Measurements from ENCODE around the gene PDE2A.

Gene PDE2A

DNA sequence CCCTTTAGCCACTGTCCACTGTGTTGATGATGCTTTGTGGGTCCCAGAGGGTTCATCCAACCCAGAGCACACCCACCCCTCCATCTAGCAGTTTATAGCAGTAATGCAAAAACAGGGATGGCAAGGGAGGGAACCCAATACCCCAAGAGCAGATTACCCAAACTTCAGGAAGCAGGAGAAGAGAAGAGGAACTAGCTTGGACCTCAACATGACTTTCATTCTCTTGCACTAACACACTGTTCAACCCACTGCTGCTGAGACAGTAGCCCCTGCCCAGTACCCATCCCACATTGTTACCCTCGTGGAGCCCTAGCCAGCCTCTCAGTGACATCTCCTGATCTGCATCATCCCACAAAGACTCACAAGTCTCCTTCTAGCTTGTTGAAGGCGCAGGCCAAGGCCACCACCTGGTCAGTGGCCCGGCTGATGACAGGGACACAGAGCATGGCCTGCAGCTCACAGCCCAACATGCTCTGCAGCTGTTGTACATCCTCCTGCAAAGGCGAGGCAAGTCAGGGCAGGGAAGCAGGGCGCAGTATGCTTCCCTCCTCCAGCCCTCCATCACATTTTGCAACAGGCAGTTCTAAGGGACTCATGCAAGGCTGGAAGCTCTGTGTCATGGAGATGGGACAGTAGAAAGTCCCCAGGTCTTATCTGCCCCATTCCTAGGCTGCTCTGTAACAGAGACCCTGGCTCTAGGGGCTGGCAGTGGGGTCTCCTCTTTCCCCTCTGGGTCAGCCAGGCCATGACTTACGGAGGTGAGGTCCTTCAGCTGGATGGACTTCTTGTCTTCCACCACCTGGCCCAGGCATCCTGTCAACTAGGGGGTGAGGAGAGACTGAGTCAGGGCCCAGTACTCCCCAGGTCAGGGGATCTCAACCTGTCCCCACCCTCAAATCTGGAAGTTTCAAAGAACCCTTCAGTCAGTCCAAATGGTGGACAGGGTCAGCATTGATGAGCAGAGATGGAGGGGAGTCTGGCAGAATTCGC is 85.5 kb downstream of the PDE2A start:
- no peak for DNase-seq (ENCODE audit: low read depth)

DNA sequence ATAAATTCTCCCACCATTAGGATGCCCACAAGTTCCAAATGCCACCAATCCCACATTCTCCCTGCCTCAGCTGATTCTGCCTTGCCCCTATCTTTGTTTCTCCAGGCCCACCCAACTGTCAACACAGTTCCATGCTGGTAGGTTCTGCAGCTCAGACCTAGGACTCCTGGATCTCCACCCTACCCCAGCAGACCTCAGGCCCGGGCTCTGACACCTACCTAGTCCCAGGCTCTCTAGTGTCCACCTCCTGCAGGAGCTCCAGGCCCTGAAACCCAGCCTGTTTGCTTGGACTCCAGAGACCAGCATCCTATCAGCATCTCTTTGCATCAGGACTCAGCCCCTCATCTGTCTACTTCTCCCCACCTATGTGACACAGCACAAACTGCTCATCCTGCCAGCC is 86.5 kb downstream of the PDE2A start:
- DNase-seq (ENCODE audit: low read depth) = no peak

DNA sequence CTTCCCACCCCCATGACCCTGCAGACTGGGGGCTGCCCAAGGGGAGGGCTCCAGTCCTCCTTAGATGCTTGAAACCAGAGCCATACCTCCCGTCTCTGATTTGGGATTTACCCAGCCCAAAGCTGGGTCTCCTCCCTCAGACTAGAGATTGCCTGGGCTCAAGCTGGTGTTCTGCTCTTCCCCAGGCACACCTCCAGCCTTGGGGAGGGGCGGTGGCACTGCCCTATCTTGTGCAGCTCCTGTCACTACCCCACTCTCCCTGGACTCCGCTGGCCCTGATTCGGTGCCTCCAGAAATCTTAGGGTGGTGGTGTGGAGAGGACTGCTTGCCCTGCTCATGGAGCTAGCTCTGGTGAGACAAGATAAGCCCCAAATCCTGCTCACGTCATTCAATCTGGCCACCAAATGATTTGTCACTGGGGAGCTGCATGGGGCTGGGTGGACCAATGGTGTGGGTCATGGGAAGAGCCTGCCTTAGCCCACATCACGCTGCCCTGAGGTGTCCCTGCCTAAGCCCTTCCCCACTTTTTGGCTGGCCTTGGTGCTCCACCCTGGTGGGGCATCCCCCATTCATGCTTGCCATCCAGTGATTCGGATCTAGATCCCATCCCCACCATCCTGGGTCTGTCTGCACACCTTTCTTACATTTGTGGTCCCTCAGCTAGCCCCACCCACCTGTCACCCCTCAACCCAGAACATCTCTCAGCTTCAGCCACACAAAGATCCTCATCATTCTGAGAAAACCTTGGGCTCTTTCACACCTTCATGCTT is 87.7 kb downstream of the PDE2A start:
- no peak for DNase-seq (ENCODE audit: low read depth)

DNA sequence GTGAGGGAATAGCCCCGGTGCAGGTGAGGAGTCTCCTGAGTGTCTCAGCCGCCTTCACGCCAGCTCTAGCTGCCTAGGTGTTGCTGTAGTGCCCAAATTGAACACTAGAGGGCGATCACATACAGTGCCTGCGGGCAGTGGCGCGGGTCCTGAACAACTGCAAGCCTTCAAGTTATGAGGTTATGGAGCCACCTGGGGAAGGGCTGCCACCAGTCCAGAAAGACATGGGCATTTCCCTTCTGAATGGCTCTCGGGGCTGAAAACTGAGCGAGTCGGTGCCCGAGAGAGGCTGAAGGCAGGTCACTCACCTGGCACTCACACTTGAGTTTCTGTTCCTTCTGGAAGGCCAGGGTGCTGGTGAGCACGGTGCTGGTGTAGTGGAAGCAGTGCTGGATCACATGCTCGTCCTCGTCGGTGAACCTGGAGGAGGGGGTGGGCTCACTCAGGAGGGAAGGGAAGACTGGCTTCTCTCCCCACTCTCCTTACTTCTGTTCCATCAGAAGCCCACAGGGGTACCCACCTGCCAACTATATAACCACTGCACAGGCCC is 88.4 kb downstream of the PDE2A start:
- DNase-seq (ENCODE audit: low read depth) = no peak

DNA sequence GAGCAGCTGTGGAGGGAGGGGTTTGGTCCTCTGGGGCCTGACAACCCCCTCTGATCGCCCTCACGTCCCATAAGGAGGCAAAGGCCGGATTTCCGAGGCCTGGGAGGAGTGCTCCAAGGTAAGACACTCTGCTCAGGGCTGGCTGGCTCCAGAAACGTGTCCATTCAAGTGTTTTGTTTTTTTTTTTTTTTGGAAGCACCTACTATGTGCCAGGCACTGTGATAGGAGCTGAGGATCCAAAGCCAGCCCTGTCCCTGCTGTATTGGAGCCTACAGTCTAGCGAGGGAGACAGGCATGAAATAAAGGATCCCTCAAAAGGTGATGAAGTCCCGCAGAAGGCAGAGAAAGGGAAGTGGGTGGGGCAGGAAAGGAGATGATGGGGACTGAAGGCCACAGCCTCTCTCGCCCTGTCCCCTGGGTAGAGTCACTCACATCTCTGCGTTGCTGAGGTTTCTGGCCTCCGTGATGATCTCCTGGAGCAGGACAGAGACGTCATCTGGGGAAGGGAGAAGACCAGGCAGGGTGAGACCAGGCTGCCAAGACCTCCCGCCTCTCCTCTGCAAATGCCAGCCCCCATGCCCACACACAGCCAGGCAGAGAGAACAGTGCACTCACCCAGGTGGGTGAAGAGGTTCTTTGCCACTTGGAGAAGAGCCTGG is 89.2 kb downstream of the PDE2A start:
- no peak for DNase-seq (ENCODE audit: low read depth)

DNA sequence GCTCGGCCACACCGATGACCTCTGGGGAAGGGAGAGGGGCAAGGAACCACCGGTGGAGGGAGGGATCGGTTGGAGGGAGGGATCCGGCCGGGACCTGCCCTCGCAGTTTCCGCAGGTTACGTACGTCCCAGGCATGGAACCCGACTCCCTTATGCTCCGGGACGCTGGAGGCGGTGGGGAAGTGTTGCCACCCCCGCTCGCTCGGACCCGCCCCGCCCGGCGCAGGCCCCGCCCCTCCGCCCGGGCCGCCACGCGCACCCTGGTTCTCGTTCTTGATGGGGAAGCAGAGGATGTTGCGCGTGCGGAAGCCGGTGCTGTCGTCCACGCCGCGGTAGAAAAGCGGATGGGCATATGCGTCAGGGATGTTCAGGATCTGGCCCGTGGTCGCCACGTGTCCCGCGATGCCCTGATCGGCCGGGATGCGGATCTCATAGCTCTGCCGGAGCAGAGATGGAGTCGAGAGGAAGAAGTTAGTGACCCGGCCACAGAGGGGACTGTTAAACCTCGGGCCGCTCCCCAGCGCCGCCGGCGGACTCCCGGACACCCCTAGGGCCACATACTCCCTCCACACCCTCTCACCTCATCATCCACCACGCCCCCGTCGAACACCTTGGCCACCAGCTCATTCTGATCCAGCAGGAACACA is 89.8 kb downstream of the PDE2A start:
- no peak for DNase-seq (ENCODE audit: low read depth)

DNA sequence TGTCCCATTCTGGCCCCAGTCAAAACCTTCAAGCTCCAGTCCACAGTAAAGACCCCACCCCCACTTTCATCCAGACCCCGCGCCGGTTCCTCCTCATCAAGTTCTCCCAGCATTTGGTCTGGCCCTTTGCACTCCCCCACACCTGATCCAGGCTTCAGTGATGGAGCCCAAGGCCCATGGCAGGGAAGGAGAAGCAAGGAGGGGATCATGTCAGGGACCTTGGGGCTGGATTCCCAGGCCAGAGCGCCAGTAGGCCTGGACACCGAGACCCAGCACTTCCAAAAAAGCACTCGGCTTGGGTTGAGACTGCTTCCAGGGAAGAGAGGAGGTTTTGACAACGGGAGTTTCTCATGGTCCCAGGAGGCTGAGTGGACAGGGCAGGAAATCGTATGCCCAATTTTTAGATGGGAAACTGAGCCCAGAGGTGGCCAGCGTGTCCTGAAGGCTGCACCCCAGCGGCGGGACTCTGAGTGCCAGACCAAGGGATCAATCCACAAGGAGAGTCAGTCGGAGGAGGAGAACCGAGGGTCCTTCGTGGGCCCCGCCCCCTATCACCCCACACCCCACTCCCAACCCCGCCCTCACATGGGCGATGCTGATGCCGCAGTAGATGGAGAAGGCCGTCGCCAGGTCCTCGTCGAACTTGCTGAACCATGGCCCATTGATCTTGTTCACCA is 90.5 kb downstream of the PDE2A start:
- no peak for DNase-seq (ENCODE audit: low read depth)

DNA sequence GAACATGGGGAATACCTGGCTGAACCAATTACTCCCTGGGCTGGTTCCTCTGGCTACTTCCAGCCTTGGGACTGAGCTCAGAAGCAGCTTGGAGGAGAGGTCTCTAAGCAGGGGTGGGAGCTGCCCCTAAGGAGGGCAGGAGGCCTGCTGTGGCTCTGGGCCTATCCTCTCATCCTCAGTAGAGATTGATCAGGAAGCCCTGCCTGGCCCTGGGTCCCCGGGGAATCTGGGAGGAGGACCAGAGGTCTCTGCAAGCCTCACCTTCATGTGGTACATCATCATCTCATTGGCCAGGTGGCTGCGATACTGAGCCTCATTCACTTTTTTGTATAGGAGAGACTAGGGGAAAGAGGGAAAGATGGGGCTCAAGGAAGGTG is 91.1 kb downstream of the PDE2A start:
- DNase-seq (ENCODE audit: low read depth) = no peak

DNA sequence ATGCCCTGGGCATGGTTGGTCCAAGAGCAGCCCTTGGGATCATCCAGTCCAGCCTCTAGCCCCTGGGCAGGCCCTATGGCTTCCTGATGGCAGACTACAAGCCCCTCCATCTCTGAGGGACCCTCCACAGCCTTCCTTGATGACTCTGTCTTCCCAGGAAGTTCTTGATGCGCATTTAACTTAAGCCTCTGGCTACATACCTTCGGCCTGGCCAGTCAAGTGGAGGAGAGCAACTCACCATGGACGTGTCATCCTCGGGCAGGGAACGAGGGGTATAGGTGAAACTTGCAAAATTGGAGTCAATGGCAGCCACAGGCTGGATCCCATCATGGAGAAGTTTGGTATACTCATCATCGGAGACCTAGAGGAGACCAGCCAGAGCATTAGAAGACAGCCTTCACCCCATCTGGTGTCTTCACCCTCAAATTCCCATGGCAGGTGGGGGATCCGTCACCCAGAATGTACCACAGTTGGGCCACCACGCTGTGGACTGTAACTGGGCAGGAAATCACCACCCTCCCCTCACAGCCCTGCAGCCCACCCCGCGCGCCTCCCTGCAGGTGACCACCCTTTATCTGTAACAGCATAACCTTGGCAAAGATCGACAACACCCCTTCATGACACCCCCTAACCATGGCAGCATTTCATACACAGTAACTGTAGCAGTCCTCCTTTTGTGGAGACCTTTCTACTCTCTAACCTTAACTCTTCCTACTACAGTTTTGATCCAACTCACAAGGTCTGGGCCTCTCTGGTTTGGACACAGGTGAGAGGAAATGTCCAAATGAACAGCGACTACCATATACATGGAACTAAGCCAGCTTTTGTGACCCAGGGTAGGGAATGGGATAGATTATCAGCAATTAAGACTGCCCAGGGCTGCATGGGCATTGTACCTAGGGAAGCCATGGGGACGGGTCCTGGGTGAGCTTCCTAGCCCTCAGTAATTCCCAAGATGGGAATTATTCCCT is 91.7 kb downstream of the PDE2A start:
- DNase-seq (ENCODE audit: low read depth) = no peak

DNA sequence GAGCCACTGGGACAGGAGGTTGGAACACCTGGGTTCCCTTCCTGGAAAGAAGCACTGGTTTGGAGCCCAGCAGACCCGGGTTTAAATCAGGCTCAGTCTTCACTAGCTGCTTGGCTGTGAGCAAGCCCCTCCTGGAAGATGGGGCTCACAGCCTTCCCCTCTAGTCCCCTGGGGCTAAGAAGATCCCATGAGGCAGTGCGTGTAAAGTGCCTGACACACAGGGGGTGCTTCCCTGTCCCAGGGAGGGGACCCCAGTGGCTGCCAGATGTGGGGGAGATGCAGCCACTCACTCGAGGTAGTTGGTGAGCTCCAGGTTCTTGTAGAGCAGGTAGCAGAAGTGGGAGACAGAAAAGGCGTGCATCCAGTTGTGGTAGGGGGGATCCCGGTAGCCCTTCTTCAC is 93.2 kb downstream of the PDE2A start:
- DNase-seq (ENCODE audit: low read depth) = no peak

DNA sequence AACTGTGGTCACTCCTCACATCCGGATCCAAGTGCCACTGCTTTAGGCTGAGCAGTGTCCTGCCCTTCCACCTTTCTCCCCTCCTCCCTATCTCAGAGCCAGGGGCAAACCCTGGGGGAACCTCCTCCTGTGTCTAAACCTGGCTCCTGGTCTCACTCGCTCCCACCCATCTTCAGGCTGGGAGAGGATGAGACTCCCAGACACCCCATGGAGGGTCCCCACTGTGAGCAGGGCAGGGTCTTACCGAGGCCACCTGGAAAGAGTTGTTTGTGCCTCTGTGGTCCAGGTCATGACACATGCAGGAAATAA is 93.6 kb downstream of the PDE2A start:
- no peak for DNase-seq (ENCODE audit: low read depth)

DNA sequence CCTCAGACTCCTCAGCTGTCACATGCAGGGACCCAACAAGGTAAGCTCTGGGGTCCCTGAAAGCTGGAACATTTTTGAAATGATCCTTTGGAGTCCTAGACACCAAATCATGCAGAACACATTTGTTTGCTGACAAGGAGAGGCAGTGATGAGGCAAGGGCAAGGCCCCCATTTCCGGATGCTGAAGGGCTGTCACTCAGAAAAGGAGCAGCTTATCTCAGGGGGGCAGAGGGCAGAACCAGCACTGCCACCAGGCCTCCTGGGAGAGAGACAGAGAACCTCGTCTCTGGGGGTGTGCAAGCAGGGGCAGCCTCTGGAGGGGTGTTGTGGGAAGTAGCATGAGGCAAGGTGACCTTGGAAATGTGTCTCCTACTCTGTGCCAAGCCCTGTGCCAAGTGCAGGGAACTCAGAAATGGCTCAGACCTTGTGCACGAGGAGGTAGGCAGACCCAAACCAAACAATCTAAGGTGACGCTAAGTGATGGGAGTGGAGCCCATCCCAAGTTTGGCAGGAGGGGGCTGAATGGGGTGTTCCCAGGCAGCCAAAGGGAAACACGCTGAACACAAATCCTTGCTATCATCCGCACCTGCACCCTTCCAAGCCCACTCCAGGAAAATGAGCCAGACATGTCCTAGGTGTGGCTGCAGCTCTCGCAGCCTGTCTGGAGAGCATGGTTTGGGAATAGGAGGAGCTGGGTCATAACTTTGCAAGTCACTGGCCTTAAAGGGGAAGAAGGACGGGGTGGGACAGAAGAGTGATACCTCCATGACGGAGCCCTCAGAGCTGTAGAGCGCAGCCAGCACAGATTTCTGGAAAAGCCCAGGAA is 94.2 kb downstream of the PDE2A start:
- DNase-seq (ENCODE audit: low read depth) = no peak

DNA sequence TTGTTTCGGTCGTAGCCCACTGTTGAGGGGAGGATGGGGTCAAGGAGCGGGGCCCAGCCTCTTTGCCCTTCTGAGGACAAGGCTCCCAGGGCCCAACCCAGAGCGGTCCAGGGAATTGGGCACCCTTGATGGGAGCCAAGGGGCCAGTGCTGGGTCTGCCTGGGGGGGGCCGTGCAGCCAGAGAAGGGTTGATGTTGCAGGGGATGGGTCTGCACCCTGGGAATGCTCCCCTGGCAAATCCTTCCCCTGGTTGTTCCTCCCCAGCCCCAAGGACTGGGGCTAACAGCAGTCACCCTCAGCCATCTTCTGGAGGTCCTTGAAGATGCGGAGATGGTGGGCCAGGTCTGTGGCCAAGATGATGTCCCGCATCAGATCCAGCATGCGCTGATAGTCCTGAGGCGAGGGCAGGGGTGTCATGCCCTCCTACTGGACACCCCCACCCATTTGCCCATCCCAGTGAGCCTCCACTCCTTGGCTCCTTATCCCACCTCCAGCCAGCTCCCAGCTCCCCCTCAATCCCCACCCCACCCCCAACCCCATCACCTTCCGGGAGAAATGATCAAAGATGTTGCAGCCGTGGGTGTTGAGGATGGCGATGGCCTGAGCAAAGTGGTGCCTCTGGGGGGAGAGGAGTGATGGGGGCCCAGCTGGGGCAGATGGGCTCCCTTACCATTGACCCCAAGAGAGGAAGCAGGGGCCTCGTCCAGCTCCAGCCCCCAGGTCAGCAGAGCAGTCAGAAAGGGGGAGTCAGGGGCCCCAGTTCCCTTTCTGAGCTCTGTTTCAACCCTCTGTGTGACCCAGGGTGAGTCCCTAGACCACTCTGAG is 95.0 kb downstream of the PDE2A start:
- DNase-seq (ENCODE audit: low read depth) = no peak

DNA sequence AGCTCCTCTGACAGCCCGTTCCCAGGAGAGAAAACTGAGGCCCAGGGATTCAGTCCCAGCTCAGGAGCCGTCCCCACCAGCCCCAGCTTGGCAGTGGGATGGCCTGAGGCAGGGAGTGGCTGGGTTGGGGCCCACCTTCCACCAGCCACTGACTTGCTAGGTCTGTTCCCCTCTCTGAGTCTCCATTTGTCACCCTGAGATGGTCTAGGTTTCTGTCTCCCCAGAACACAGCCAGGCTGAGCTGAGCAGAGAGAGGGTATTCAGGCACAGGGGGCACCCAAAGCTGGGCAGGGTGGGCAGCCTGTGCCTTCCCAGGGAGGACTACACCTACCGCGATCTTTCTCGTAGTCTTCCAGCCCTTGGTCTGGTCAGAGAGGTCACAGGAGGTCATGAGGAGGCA is 95.7 kb downstream of the PDE2A start:
- no peak for DNase-seq (ENCODE audit: low read depth)

DNA sequence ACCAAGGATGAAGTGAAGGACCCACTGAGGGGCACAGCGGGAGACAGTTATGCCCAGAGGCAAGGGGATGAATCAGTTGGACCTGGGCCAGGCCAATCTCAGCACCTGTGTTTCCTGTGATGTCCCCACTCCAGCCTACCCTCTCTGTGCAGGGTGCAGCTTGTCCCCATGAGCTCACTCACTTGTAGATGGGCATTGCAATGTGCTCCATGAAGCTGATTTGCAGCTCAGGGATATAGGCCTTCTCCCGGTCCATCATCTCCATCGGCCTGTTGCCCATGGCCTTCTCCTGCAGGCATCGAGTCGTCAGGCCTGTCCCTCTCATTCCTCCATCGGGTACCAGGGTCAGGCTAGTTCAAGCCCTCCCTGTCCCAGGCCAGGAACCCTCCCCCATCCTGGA is 96.2 kb downstream of the PDE2A start:
- no peak for DNase-seq (ENCODE audit: low read depth)

DNA sequence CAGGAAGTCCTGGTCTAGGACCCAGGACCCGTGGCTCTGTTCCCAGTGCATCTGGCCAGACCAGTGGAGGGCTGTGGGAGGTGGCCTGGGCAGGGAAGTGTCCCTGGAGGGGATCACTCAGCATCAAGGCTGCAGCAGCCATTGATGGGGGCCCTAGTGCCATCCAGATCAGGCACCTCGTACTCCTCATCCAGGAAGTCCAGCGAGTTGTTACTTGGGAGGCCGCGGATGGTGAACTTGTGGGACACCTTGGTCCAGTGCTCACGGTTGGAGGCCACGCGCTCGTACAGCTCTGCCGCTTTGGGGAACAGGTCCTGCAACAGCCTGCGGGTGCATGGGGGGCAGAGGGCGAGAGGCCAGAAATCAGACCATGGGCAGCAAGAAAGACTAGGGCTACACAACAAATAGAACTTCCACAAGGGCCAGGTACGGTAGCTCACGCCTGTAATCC is 96.9 kb downstream of the PDE2A start:
- no peak for DNase-seq (ENCODE audit: low read depth)

DNA sequence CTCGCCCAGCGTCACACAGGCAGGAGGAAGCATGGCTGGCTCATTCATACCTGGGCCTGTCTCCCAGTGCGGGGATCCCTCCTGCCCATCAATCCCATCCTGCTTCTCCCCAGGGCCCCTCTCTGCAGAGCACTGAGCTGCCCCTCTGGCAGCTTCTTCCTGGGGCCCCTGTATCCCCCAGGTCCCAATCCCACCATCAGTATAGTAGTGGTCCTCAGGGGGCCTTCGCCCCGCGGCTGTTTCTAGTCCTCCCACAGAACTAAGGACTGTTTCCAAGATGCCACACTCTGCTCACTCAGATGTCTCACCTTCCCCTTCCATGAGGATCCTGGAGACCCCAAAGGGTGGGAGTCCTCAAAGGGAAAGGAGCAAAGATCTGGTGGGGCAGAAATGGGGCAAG is 97.6 kb downstream of the PDE2A start:
- no peak for DNase-seq (ENCODE audit: low read depth)

DNA sequence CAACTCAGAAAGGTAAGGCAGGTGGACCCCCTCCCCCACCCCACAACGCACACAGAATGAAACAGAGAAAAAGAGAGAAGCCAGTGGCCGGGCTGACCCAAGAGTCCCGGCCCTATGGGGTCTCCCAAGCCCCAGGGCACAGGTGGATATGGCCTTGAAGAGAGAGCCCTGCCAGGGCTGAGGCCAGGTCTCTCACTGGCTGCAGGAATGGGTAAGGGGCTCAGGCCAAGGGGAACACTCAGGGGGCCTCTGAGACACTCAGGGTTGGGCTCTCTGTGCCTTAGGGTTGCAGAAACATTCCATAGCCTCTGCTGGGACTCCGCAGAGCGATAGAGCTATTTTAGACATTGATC is 98.0 kb downstream of the PDE2A start:
- DNase-seq (ENCODE audit: low read depth) = no peak

All from HS-27A (cell line).